DND-41 (cell line): Measurements from ENCODE around the gene AMIGO2.

Experiments
- EZH2 ChIP-seq: IDR thresholded peaks from 3 replicates; pipeline ENCODE4 v1.6.1; 2012; ENCODE audit warnings: borderline replicate concordance, low read depth, mild to moderate bottlenecking, moderate library complexity, low read length, inconsistent platforms; ENCODE audit not compliant: severe bottlenecking
- TF ChIP-seq, protein P1 (sequence below): IDR thresholded peaks from 2 replicates; pipeline ENCODE4 v1.5.1; 2012; ENCODE audit warnings: borderline replicate concordance, low read length, moderate library complexity, mild to moderate bottlenecking; ENCODE audit not compliant: poor library complexity, severe bottlenecking; ENCODE audit errors: extremely low read depth

DNA sequence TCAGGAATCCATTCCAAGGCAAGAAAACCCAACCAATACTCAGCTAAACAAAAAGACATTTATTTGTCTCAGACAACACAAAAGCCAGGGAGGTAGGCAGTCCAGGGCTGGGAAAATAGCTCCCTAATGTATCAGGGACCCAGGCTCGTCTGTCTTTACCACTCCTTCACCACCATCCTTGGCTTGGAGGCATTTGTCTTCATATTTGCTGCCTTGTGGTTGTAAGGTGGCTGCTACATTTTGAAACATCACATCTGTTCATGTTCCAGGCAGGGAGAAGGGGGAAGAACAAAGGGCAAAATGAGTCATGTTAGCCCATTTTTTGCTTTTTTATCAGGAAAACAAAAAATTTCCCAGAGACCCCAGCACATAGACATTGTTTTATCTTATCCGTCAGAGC lies 45.1 kb downstream of the AMIGO2 start:
- TF ChIP-seq, protein P1, sequence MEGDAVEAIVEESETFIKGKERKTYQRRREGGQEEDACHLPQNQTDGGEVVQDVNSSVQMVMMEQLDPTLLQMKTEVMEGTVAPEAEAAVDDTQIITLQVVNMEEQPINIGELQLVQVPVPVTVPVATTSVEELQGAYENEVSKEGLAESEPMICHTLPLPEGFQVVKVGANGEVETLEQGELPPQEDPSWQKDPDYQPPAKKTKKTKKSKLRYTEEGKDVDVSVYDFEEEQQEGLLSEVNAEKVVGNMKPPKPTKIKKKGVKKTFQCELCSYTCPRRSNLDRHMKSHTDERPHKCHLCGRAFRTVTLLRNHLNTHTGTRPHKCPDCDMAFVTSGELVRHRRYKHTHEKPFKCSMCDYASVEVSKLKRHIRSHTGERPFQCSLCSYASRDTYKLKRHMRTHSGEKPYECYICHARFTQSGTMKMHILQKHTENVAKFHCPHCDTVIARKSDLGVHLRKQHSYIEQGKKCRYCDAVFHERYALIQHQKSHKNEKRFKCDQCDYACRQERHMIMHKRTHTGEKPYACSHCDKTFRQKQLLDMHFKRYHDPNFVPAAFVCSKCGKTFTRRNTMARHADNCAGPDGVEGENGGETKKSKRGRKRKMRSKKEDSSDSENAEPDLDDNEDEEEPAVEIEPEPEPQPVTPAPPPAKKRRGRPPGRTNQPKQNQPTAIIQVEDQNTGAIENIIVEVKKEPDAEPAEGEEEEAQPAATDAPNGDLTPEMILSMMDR: no peak
- no peak for TF ChIP-seq EZH2
